ENCODE results near the gene CSTPP1. TPM values are rescaled to one million over a fixed set of nuclear protein-coding genes. Genes with fewer than 3 reads are reported as not detected.

The CSTPP1 gene
- total and polyA plus RNA-seq, 2 of the 4 experiments (the other 2 are of a cell fraction) = 22.0 to 35.7 TPM

GRCh38 chr11:47172740-47173336, 236.3 kb downstream of the CSTPP1 start:
- H3K27me3 ChIP-seq (ENCODE audit: control insufficient read depth, insufficient read depth, low read length) = no peaks in the 10 kb centered on the region
- CTCF ChIA-PET = no interaction called here
- H3K27ac ChIP-seq (ENCODE audit: insufficient read depth, low read length) = no peak overlapping the region
- DNase-seq = no peak
- H2BK120ac ChIP-seq (ENCODE audit: low read depth, low read length) = no peak overlapping the region
- no peak overlapping the region for H3K56ac ChIP-seq (ENCODE audit: extremely low read depth, insufficient read depth, low read length)
- H3K4me1 ChIP-seq (ENCODE audit: control insufficient read depth, insufficient read depth, low read length) = peaks cover 7% of the 10 kb centered on the region
- peaks cover 36% of the 10 kb centered on the region for H4K20me1 ChIP-seq (ENCODE audit: insufficient read depth, low read length)
- no peak overlapping the region for H2AK5ac ChIP-seq (ENCODE audit: low read depth, low read length)
- H2BK20ac ChIP-seq (ENCODE audit: low read depth, low read length) = no peak overlapping the region
- ATAC-seq (ENCODE audit: low read depth) = no peak
- H3K4me2 ChIP-seq (ENCODE audit: low read depth, low read length) = no peak overlapping the region
- H3K9me1 ChIP-seq (ENCODE audit: insufficient read depth, low read length) = 0 out of 2 replicates have a peak, but pooled peaks cover 3% of the 10 kb centered on the region
- no peaks in the 10 kb centered on the region for H3K9me3 ChIP-seq (ENCODE audit: control insufficient read depth, insufficient read depth, low read length)
- no peak overlapping the region for H3K4me3 ChIP-seq (ENCODE audit: insufficient read depth, low read depth, low read length)
- H2AK9ac ChIP-seq (replicated peaks; ENCODE audit: low read depth, low read length, poor library complexity) = no peak overlapping the region
- intact Hi-C loops (cut with micrococcal nuclease) (no loop called here), dilution Hi-C loops (cut with HindIII; ENCODE audit: low sequenced_read_pairs, unreplicated experiment) (no loop called here), in situ Hi-C loops (cut with MboI; ENCODE audit: low sequenced_read_pairs) (no loop called here)
- H3K18ac ChIP-seq (ENCODE audit: low read depth, low read length) = no peak overlapping the region
- no peak overlapping the region for H4K91ac ChIP-seq (ENCODE audit: insufficient read depth, low read depth, low read length)
- 80% methylated on average over 1 of the region's 6 CpGs; no CpG with 5 or more reads in 1 of the 2 experiments for WGBS, 2 experiments (ENCODE audit: extremely low coverage in 2 of 2, insufficient read length in 1 of 2)
- H3K23ac ChIP-seq (ENCODE audit: low read depth, low read length) = no peak overlapping the region
- H3K4ac ChIP-seq (ENCODE audit: low read depth, low read length) = no peak overlapping the region
- no peak overlapping the region for H3K9ac ChIP-seq (ENCODE audit: low read depth, low read length)
- POLR2A ChIA-PET (ENCODE audit: unreplicated experiment) = interaction anchor here (0.9 kb wide), 1 partner anchor 10 kb away, joined by 6 read pairs; no protein-coding TSS in a partner anchor
- H4K8ac ChIP-seq (ENCODE audit: low read depth in 2 of 2, low read length in 2 of 2) = no peak overlapping the region
- H3K79me1 ChIP-seq (ENCODE audit: low read depth in 1 of 2, low read length in 2 of 2) = peaks cover 23 to 75% of the 10 kb centered on the region in 2 experiments; a peak in 3 of 4 replicates
- H3K14ac ChIP-seq (replicated peaks; ENCODE audit: low read depth, low read length) = no peak overlapping the region
- H2BK5ac ChIP-seq (ENCODE audit: low read depth, low read length, poor library complexity, severe bottlenecking) = no peak overlapping the region
- TF ChIP-seq POLR2A (IDR thresholded peaks at IDR 0.05; ENCODE audit: low read depth, low read length) = no peak
- no peak for TF ChIP-seq MXI1 (IDR thresholded peaks at IDR 0.05; ENCODE audit: borderline replicate concordance, low read depth, low read length)
- TF ChIP-seq USF2 (IDR thresholded peaks at IDR 0.05; ENCODE audit: low read depth, low read length) = no peak
- no peak for TF ChIP-seq MAZ (IDR thresholded peaks at IDR 0.05; ENCODE audit: borderline replicate concordance, low read depth, low read length)
- no peak for TF ChIP-seq RCOR1 (IDR thresholded peaks at IDR 0.05; ENCODE audit: insufficient replicate concordance, low read length)
- TF ChIP-seq ELK1 (IDR thresholded peaks at IDR 0.05; ENCODE audit: borderline replicate concordance, low read depth, low read length) = no peak
- no peak for TF ChIP-seq CHD1 (IDR thresholded peaks at IDR 0.05; ENCODE audit: low read depth, low read length)
- no peak overlapping the region for H2BK15ac ChIP-seq (ENCODE audit: low read depth, low read length)
- peaks cover 52% of the 10 kb centered on the region for H3K36me3 ChIP-seq (ENCODE audit: control insufficient read depth, insufficient read depth, low read length)
- H2AFZ ChIP-seq (replicated peaks; ENCODE audit: low read length, poor library complexity) = no peak overlapping the region
- H4K5ac ChIP-seq (ENCODE audit: low read depth, low read length) = no peak overlapping the region
- no TSS peak for BruUV-seq (replicated peaks)
